Mucosa of descending colon (tissue), 3 donors: ENCODE data around the gene TREH. TPM values are rescaled to one million over a fixed set of nuclear protein-coding genes. Genes with fewer than 3 reads are reported as not detected.
A peak's percentile ranks its signal among the peaks of the same experiment; 100 is the strongest.

Experiments used
- ATAC-seq: fragments of 200-7000 bp; cut with Tn5 transposase; one replicate; pipeline ENCODE4 v1.9.1; 2020; ENCODE audit warnings: mild to moderate bottlenecking, moderate library complexity
- DNase-seq, 3 donors: peaks; one replicate each; pipeline ENCODE4 v3.0.0-alpha.2; 2020
- H3K36me3 ChIP-seq: fragments of 200-600 bp; one replicate; pipeline ENCODE4 v1.8.0; 2021; ENCODE audit warnings: low read depth, mild to moderate bottlenecking
- H3K4me1 ChIP-seq: fragments of 200-600 bp; one replicate; pipeline ENCODE4 v1.8.0; 2021; ENCODE audit warnings: low read depth, mild to moderate bottlenecking
- H3K4me3 ChIP-seq: fragments of 200-600 bp; one replicate; pipeline ENCODE4 v1.8.0; 2021; ENCODE audit warnings: mild to moderate bottlenecking
- H3K9me3 ChIP-seq: fragments of 200-600 bp; one replicate; pipeline ENCODE4 v1.8.0; 2021; ENCODE audit warnings: mild to moderate bottlenecking
- intact Hi-C, 2 donors: fragments of 100-400 bp; cut with DNase I in 1 of 2; cut with micrococcal nuclease in 1 of 2; formaldehyde crosslinking; loops; one replicate each; pipeline versions ENCODE4 v1.11.0 to v1.11.1; 2022; cut with DNase I, micrococcal nuclease
- total RNA-seq, 3 donors: library from RNA; stranded (reverse); fragmentation: NEBNext Ultra II Directional in 2 of 3; extraction: Animal tissue kit (Norgen Biotek cat#: 25700) in 2 of 3; gene quantifications; one replicate each; pipeline versions ENCODE4 v1.2.1 to v1.2.4, GENCODE V29; 2021 to 2023
- TF ChIP-seq, protein P1 (sequence below): fragments of 200-600 bp; IDR thresholded peaks from one replicate; pipeline ENCODE4 v1.8.0; 2022; ENCODE audit warnings: antibody characterized with exemption, mild to moderate bottlenecking
- donor health status: DM: no; HTN: no; CAD: no; lungs with moderate emphysema.
- donor health status: DM: no; HTN: no; CAD: no.
- donor health status: DM: no; HTN: yes; CAD: no.

TREH gene
- total RNA-seq, 3 donors from 2014 or later = 1.1 to 3.9 (median 2.2) TPM

DNA sequence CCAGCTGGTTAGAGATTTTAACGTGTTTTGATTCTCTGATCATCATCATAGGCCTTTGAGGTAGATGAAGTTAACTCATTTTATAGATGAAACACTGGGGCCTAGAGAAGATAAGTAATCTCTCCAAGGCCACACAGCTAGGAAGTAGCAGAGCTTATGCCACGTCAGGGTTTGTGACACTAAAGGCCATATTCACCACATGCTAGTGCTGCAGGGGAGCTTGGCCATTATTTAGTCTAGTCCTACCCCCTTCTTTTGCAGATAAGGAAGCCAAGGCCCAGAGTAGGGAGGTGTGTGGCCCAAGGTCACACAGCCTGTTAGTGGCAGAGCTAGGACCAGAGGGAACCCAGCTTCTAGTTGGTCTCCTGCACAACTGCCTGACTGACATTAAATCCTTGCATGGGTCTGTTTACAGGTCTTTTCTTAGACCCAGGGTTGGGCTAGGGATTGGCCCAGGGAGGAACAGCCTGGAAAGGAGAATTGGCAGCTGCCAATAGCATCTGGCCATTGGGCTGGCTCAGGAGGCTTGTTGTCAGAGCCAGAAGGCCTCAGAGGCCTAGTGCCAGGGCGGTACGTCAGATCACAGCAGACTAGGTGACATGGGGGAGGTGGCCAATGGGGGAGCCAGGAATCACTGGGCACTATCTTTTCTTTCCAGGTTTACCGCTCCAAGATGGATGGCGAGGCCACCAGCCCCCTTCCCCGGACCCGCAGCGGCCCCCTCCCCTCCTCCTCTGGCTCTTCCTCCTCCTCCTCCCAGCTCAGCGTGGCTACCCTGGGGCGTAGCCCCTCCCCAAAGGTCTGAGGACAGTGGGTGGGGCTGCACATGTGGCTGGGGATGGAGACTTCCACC lies 36.1 kb downstream of the TREH start:
- ATAC-seq (no peak), DNase-seq (no peak)
- no peak overlapping the region for H3K4me3 ChIP-seq
- intact Hi-C loops = no loop called here
- H3K36me3 ChIP-seq = no peaks in the 10 kb centered on the region
- TF ChIP-seq, protein P1, sequence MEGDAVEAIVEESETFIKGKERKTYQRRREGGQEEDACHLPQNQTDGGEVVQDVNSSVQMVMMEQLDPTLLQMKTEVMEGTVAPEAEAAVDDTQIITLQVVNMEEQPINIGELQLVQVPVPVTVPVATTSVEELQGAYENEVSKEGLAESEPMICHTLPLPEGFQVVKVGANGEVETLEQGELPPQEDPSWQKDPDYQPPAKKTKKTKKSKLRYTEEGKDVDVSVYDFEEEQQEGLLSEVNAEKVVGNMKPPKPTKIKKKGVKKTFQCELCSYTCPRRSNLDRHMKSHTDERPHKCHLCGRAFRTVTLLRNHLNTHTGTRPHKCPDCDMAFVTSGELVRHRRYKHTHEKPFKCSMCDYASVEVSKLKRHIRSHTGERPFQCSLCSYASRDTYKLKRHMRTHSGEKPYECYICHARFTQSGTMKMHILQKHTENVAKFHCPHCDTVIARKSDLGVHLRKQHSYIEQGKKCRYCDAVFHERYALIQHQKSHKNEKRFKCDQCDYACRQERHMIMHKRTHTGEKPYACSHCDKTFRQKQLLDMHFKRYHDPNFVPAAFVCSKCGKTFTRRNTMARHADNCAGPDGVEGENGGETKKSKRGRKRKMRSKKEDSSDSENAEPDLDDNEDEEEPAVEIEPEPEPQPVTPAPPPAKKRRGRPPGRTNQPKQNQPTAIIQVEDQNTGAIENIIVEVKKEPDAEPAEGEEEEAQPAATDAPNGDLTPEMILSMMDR = no peak
- peaks cover 14% of the 10 kb centered on the region for H3K4me1 ChIP-seq
- H3K9me3 ChIP-seq = no peaks in the 10 kb centered on the region

DNA sequence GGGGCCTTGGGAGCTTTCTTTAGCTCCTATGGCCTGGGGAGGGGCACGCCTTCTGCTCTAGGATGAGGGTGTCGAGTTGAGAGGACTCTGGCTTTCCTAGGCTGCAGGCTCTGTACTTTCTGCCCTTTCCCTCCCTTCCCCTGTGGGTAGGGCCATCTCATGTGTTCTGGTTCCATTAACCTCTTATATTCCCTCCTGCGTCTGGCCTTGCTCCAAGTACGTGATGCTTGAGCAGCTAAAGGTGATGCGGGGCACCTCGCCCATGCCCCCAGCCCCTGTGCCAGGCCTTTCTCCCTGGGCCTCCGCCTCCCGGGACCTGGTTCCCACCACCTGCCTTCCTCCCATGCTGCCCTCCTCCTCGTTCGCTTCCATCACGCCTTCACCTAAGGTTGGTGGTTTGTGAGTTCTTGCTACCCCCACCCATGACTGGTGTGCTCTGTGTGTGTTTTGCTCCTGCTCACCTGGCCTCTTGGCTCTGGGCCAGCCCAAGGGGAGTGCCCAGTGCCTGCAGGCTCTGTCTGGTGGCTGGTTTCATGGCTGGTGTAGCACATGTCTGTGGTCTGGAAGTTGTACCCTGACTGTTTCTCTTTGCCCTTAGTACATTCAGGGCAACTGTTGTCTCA lies 37.9 kb downstream of the TREH start:
- peak; percentile 83 to 88 (median 84) for DNase-seq
- intact Hi-C loops = no loop called here
- TF ChIP-seq, protein P1 = no peak

DNA sequence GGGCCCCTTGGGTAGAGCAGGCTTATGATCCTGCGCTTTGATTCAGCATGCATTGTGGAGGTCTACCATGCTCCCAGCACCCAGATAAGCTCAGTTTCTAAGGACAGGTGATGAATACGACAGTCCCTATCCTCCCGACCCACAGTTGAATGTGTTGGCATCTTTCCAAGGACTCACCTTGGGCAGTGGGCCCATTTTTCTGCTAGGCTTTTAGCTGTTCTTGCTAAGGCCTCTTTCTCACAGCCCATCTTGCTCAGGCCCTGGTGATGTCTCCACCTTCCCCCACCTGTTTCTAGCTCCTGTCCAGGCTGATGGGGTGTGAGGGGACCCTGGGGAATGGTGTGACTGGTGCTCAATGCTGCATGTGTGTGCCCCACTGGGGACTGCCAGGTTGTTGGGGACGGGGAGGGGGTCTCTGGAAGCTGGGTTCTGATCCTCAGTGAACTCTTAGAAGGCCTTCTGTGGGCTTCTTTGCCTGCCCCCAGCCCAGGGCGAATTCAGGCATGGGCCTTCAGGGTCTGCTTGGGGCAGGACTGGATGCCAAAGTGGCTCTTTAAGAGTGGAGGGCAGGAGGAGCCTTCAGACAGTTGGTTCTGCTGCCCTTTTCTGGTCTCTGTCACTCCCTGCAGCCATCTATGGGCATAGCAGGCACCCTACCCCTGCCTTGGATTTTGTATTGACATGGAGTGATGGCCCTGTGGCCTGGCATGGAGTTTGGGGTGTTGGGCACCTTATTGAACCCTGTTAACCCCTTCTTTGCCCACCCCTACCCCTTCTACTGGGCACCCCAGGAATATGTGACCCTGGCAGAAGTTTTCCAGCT lies 38.9 kb downstream of the TREH start:
- ATAC-seq (peak; percentile 46), DNase-seq (no peak)
- Histone ChIP-seq H3K4me3 (no peak overlapping the region), H3K9me3 (no peaks in the 10 kb centered on the region), H3K36me3 (no peaks in the 10 kb centered on the region), H3K4me1 (peaks cover 18% of the 10 kb centered on the region)
- TF ChIP-seq, protein P1 = no peak
- intact Hi-C loops = no loop called here

More for the DNA sequence above, 37.9 kb downstream of the TREH start:
- Histone ChIP-seq H3K36me3 (no peaks in the 10 kb centered on the region), H3K9me3 (no peaks in the 10 kb centered on the region), H3K4me3 (no peak overlapping the region), H3K4me1 (peaks cover 14% of the 10 kb centered on the region)
- ATAC-seq = peak; percentile 85

DNA sequence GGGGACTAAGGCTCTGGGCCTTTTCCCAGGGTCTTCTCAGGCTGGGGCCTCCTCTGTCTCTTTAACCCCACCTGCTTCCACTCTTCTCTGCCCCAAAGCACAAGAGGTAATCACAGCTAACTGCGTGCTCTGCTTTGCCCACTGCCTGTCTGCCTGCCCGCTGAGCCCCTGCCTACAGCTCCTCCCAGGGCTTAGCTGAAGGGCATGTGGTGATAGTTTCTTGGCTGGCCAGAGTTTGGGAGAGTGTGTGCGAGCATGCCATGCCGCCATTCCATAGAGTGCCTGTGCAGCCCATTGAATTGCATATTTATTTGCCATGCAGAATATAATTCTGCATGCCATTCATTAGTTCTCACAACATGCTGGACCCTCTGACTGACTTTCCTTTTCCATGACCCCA lies 39.6 kb downstream of the TREH start:
- no peaks in the 10 kb centered on the region for H3K9me3 ChIP-seq
- ATAC-seq = no peak
- no peak for DNase-seq
- intact Hi-C loops = no loop called here
- H3K4me1 ChIP-seq = peaks cover 23% of the 10 kb centered on the region
- TF ChIP-seq, protein P1 = no peak
- H3K4me3 ChIP-seq = no peak overlapping the region
- no peaks in the 10 kb centered on the region for H3K36me3 ChIP-seq

DNA sequence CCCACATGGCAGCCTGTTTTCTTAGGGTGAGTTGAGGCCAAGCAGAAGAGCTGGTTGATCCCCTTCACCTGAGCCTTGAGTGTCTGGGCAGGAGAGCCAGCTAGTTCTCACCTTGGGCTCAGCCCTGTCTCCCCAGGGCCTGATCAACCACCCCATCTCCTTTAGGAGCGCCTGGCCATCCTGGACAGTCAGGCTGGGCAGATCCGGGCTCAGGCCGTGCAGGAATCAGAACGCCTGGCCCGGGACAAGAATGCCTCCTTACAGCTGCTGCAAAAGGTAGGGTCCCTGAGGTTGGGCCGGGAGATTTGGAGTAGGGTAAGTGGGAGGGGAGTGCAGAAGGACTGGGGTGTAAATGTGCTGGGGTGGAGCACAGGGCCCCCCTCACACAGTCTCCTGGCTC lies 40.7 kb downstream of the TREH start:
- ATAC-seq (no peak), DNase-seq (peak in 1 of 3 donors; percentile 19)
- H3K9me3 ChIP-seq = no peaks in the 10 kb centered on the region
- no peaks in the 10 kb centered on the region for H3K36me3 ChIP-seq
- H3K4me3 ChIP-seq = no peak overlapping the region
- intact Hi-C loops = no loop called here
- TF ChIP-seq, protein P1 = no peak
- H3K4me1 ChIP-seq = peaks cover 31% of the 10 kb centered on the region
